BE2C (cell line): ENCODE measurements around the gene PPP1R3E.

Experiments
- DNase-seq: peaks from one replicate; pipeline ENCODE4 v3.0.0-alpha.2; 2020
- H3K27me3 ChIP-seq: fragments of 250-450 bp; sonication (Bioruptor Pico); 2 replicates; pipeline ENCODE4 v1.5.1; 2020; ENCODE audit warnings: mild to moderate bottlenecking
- H3K36me3 ChIP-seq: fragments of 250-450 bp; sonication (Bioruptor Pico); 2 replicates; pipeline ENCODE4 v1.5.1; 2020; ENCODE audit warnings: mild to moderate bottlenecking
- H3K4me1 ChIP-seq: fragments of 250-450 bp; sonication (Bioruptor Pico); 2 replicates; pipeline ENCODE4 v1.5.1; 2020
- H3K4me3 ChIP-seq: 2 replicates; pipeline ENCODE4 v1.5.1; 2011; ENCODE audit warnings: low read depth, low read length
- H3K9me3 ChIP-seq: fragments of 250-450 bp; sonication (Bioruptor Pico); 2 replicates; pipeline ENCODE4 v1.5.1; 2020
- CTCF ChIP-seq: IDR thresholded peaks from 2 replicates; pipeline ENCODE4 v1.5.1; 2012; ENCODE audit warnings: mild to moderate bottlenecking, low read depth, low read length

Gene PPP1R3E

GRCh38 chr14:23316300-23316699 is 13.6 kb upstream of the PPP1R3E start:
- Histone ChIP-seq H3K9me3 (no peaks in the 10 kb centered on the region), H3K36me3 (no peaks in the 10 kb centered on the region; the same call in 1 of the 2 replicates), H3K4me3 (no peak overlapping the region), H3K27me3 (no peaks in the 10 kb centered on the region), H3K4me1 (peaks cover 3% of the 10 kb centered on the region; the same call in 1 of the 2 replicates)
- DNase-seq, result no peak
- no peak for TF ChIP-seq CTCF

- H3K4me1 ChIP-seq, result no peaks in the 10 kb centered on the region
- H3K27me3 ChIP-seq, result no peaks in the 10 kb centered on the region
- H3K36me3 ChIP-seq, result peaks cover 16% of the 10 kb centered on the region
- no peak for TF ChIP-seq CTCF
- H3K4me3 ChIP-seq, result no peak overlapping the region
- no peak for DNase-seq
- no peaks in the 10 kb centered on the region for H3K9me3 ChIP-seq
These were observed 7.9 kb upstream of the PPP1R3E start for GRCh38 chr14:23310546-23310945.

- Histone ChIP-seq H3K4me1 (no peaks in the 10 kb centered on the region), H3K27me3 (no peaks in the 10 kb centered on the region), H3K4me3 (no peak overlapping the region), H3K36me3 (peaks cover 16% of the 10 kb centered on the region), H3K9me3 (no peaks in the 10 kb centered on the region)
- DNase-seq, result no peak
- TF ChIP-seq CTCF, result no peak
These were observed 6.2 kb upstream of the PPP1R3E start for GRCh38 chr14:23308721-23309445.

- no peaks in the 10 kb centered on the region for H3K4me1 ChIP-seq
- peak overlapping the region; percentile 95 for H3K4me3 ChIP-seq
These were observed 5.3 kb upstream of the PPP1R3E start for GRCh38 chr14:23307687-23308644.

GRCh38 chr14:23307146-23307530 is 4.5 kb upstream of the PPP1R3E start:
- Histone ChIP-seq H3K9me3 (no peaks in the 10 kb centered on the region), H3K4me1 (no peaks in the 10 kb centered on the region), H3K27me3 (no peaks in the 10 kb centered on the region), H3K4me3 (peak overlapping the region; percentile 95), H3K36me3 (peaks cover 16% of the 10 kb centered on the region)
- TF ChIP-seq CTCF, result no peak
- no peak for DNase-seq

More at GRCh38 chr14:23307687-23308644, 5.3 kb upstream of the PPP1R3E start:
- Histone ChIP-seq H3K36me3 (peaks cover 16% of the 10 kb centered on the region), H3K9me3 (no peaks in the 10 kb centered on the region), H3K27me3 (no peaks in the 10 kb centered on the region)
- no peak for DNase-seq
- no peak for TF ChIP-seq CTCF
